H1 (cell line): ENCODE data around the gene SNX17. TPM values are rescaled to one million over a fixed set of nuclear protein-coding genes. Genes with fewer than 3 reads are reported as not detected.

Experiments used
- CTCF ChIA-PET: fragments of 300-600 bp; sonication (Branson Sonifier 250); formaldehyde crosslinking; loops from one replicate; lab custom pipeline; 2021; ENCODE audit not compliant: partially characterized antibody; lab: Charles Lee
- POLR2A ChIA-PET: fragments of 300-600 bp; sonication (Branson Sonifier 250); formaldehyde crosslinking; loops from one replicate; lab custom pipeline; 2021; ENCODE audit warnings: inconsistent platforms; ENCODE audit not compliant: partially characterized antibody; lab: Charles Lee
- DNase-seq, 2 experiments: peaks; one replicate each; pipeline versions ENCODE4 v3.0.0 to v3.0.0-alpha.2; 2010 to 2022; ENCODE audit warnings: low spot score in 2 of 2, low read depth in 1 of 2, mixed read lengths in 1 of 2
- FAIRE-seq: peaks from 2 replicates; lab custom pipeline; 2011; peaks lifted over from hg19 to GRCh38; lab: Jason Lieb, UNC
- H2AFZ ChIP-seq: 2 replicates; pipeline ENCODE4 v1.8.1; 2012; ENCODE audit warnings: low read length, inconsistent platforms
- H2AK5ac ChIP-seq: 2 replicates; pipeline ENCODE4 v1.6.1; 2013; ENCODE audit warnings: low read depth, low read length
- H2BK120ac ChIP-seq: replicated peaks from 2 replicates; pipeline ENCODE3; 2013; ENCODE audit warnings: low read depth, low read length, inconsistent platforms
- H2BK12ac ChIP-seq: 2 replicates; pipeline ENCODE4 v1.6.1; 2013; ENCODE audit warnings: low read depth, low read length
- H2BK15ac ChIP-seq: 2 replicates; pipeline ENCODE4 v1.6.1; 2013; ENCODE audit warnings: low read length
- H2BK20ac ChIP-seq: 2 replicates; pipeline ENCODE4 v1.6.1; 2013; ENCODE audit warnings: low read length
- H2BK5ac ChIP-seq: 2 replicates; pipeline ENCODE4 v1.6.1; 2013; ENCODE audit warnings: low read depth, low read length
- H3K14ac ChIP-seq: 2 replicates; pipeline ENCODE4 v1.6.1; 2013; ENCODE audit warnings: inconsistent platforms; ENCODE audit not compliant: insufficient read length
- H3K18ac ChIP-seq: 2 replicates; pipeline ENCODE4 v1.6.1; 2013; ENCODE audit warnings: low read length; ENCODE audit errors: extremely low read depth
- H3K23ac ChIP-seq: 2 replicates; pipeline ENCODE4 v1.6.1; 2013; ENCODE audit warnings: inconsistent platforms; ENCODE audit not compliant: insufficient read length
- H3K23me2 ChIP-seq: 2 replicates; pipeline ENCODE4 v1.6.1; 2013; ENCODE audit warnings: low read depth, low read length
- H3K27ac ChIP-seq: 2 replicates; pipeline ENCODE4 v1.6.1; 2011; ENCODE audit warnings: low read depth, low read length, inconsistent platforms
- H3K27me3 ChIP-seq, 4 experiments: replicated peaks in 1 of 4; 1 replicate in 1 of 4; 2 replicates in 3 of 4; pipeline versions ENCODE4 v1.6.1 to v1.8.1; 2011 to 2013; ENCODE audit warnings: low read length in 3 of 4, mild to moderate bottlenecking in 3 of 4, inconsistent platforms in 2 of 4, mixed read lengths in 2 of 4, moderate library complexity in 1 of 4; ENCODE audit not compliant: control insufficient read depth in 3 of 4, insufficient read depth in 3 of 4; ENCODE audit errors: extremely low read depth in 1 of 4
- H3K36me3 ChIP-seq, 4 experiments: 2 replicates each; pipeline versions ENCODE4 v1.6.1 to v1.8.1; 2011 to 2013; ENCODE audit warnings: mild to moderate bottlenecking in 4 of 4, low read length in 3 of 4, moderate library complexity in 2 of 4, control low read depth in 1 of 4, inconsistent platforms in 1 of 4; ENCODE audit not compliant: insufficient read depth in 4 of 4, control insufficient read depth in 2 of 4
- H3K4ac ChIP-seq: replicated peaks from 2 replicates; pipeline ENCODE3; 2013; ENCODE audit warnings: low read length, low read depth, mixed read lengths, inconsistent platforms; ENCODE audit not compliant: insufficient read length
- H3K4me1 ChIP-seq, 4 experiments: replicated peaks in 1 of 4; 1 replicate in 1 of 4; 2 replicates in 3 of 4; pipeline versions ENCODE4 v1.6.1 to v1.8.1; 2011 to 2013; ENCODE audit warnings: low read length in 3 of 4, inconsistent platforms in 2 of 4, mixed read lengths in 1 of 4; ENCODE audit not compliant: insufficient read depth in 4 of 4, control insufficient read depth in 3 of 4
- H3K4me2 ChIP-seq, 2 experiments: 2 replicates each; pipeline versions ENCODE4 v1.6.1 to v1.8.1; 2011 to 2013; ENCODE audit warnings: low read depth in 2 of 2, low read length in 2 of 2, control low read depth in 1 of 2, inconsistent platforms in 1 of 2, mild to moderate bottlenecking in 1 of 2; ENCODE audit not compliant: insufficient read depth in 1 of 2
- H3K4me3 ChIP-seq, 4 experiments: fragments of 200-600, 300-600 bp in 1 of 4; sonication (generic), shearing (Covaris generic), sonication (Bioruptor Twin) in 1 of 4; 2 replicates each; pipeline versions ENCODE4 v1.5.1 to v1.8.1; 2011 to 2016; ENCODE audit warnings: low read length in 4 of 4, low read depth in 3 of 4, control low read depth in 2 of 4, inconsistent platforms in 2 of 4, mild to moderate bottlenecking in 2 of 4, mixed read lengths in 1 of 4, moderate library complexity in 1 of 4; ENCODE audit not compliant: insufficient read depth in 2 of 4; ENCODE audit errors: extremely low read depth in 1 of 4
- H3K56ac ChIP-seq: replicated peaks from 2 replicates; pipeline ENCODE3; 2013; ENCODE audit warnings: low read depth, mild to moderate bottlenecking, mixed read lengths, low read length, inconsistent platforms; ENCODE audit not compliant: insufficient read length
- H3K79me1 ChIP-seq: 2 replicates; pipeline ENCODE4 v1.6.1; 2013; ENCODE audit warnings: low read depth, low read length, control low read depth
- H3K79me2 ChIP-seq, 2 experiments: 2 replicates each; pipeline versions ENCODE4 v1.6.1 to v1.8.1; 2012 to 2013; ENCODE audit warnings: low read length in 2 of 2, mild to moderate bottlenecking in 2 of 2, inconsistent platforms in 1 of 2; ENCODE audit not compliant: insufficient read depth in 2 of 2, control insufficient read depth in 1 of 2
- H3K9ac ChIP-seq, 4 experiments: replicated peaks in 1 of 4; 1 replicate in 1 of 4; 2 replicates in 3 of 4; pipeline versions ENCODE4 v1.6.1 to v1.8.1; 2011 to 2013; ENCODE audit warnings: low read depth in 3 of 4, low read length in 3 of 4, control low read depth in 2 of 4, mild to moderate bottlenecking in 2 of 4, moderate library complexity in 2 of 4, inconsistent platforms in 1 of 4; ENCODE audit errors: extremely low read depth in 1 of 4
- H3K9me3 ChIP-seq, 2 experiments: 2 replicates each; pipeline versions ENCODE4 v1.6.1 to v1.8.1; 2012 to 2013; ENCODE audit warnings: mild to moderate bottlenecking in 2 of 2, moderate library complexity in 2 of 2, control low read depth in 1 of 2, inconsistent platforms in 1 of 2, low read depth in 1 of 2, low read length in 1 of 2, mixed read lengths in 1 of 2; ENCODE audit not compliant: insufficient read depth in 2 of 2
- H4K20me1 ChIP-seq, 2 experiments: replicated peaks in 1 of 2; 2 replicates each; pipeline versions ENCODE3 to v1.8.1; 2011 to 2013; ENCODE audit warnings: inconsistent platforms in 2 of 2, low read length in 2 of 2, mild to moderate bottlenecking in 1 of 2; ENCODE audit not compliant: insufficient read depth in 2 of 2, control insufficient read depth in 1 of 2
- H4K5ac ChIP-seq: 2 replicates; pipeline ENCODE4 v1.6.1; 2013; ENCODE audit warnings: low read length, low read depth, mixed read lengths, inconsistent platforms; ENCODE audit not compliant: insufficient read length
- H4K8ac ChIP-seq: 2 replicates; pipeline ENCODE4 v1.8.0; 2013; ENCODE audit warnings: mild to moderate bottlenecking, moderate library complexity, low read length, inconsistent platforms; ENCODE audit not compliant: insufficient read depth; ENCODE audit errors: extremely low read depth
- H4K91ac ChIP-seq: replicated peaks from 2 replicates; pipeline ENCODE3; 2013; ENCODE audit warnings: low read length, mixed read lengths, inconsistent platforms; ENCODE audit not compliant: insufficient read length
- CHD1 ChIP-seq: IDR thresholded peaks from 2 replicates; pipeline ENCODE4 v1.6.1; 2012; ENCODE audit warnings: low read depth, low read length, improper control_type of control experiment
- CHD2 ChIP-seq: IDR thresholded peaks from 2 replicates; pipeline ENCODE4 v1.6.1; 2012; ENCODE audit warnings: low read length, improper control_type of control experiment
- EP300 ChIP-seq, 2 experiments: IDR thresholded peaks; 1 replicate in 1 of 2; 2 replicates in 1 of 2; pipeline ENCODE4 v1.6.1; 2011 to 2012; ENCODE audit warnings: low read depth in 2 of 2, low read length in 2 of 2, mild to moderate bottlenecking in 2 of 2, borderline replicate concordance in 1 of 2, inconsistent platforms in 1 of 2, moderate library complexity in 1 of 2
- EZH2 ChIP-seq: fragments of 200-600 bp; sonication (generic); IDR thresholded peaks from 2 replicates; pipeline ENCODE4 v1.7.1; 2012; ENCODE audit warnings: low read depth, mild to moderate bottlenecking, moderate library complexity, low read length, inconsistent platforms; ENCODE audit not compliant: severe bottlenecking
- RFX5 ChIP-seq: IDR thresholded peaks from 2 replicates; pipeline ENCODE4 v1.6.1; 2011; ENCODE audit warnings: low read depth, low read length, improper control_type of control experiment, borderline replicate concordance
- SAP30 ChIP-seq: fragments of 300-600 bp; sonication (generic); IDR thresholded peaks from 2 replicates; pipeline ENCODE4 v1.7.1; 2012; ENCODE audit warnings: low read length, moderate library complexity, mild to moderate bottlenecking, inconsistent platforms; ENCODE audit not compliant: insufficient read depth, insufficient replicate concordance
- SIN3A ChIP-seq, 2 experiments: IDR thresholded peaks in 1 of 2; conservative IDR thresholded peaks in 1 of 2; 2 replicates each; pipeline ENCODE4 v1.6.1; 2011 to 2012; ENCODE audit warnings: low read length in 2 of 2, improper control_type of control experiment in 1 of 2, low read depth in 1 of 2, mild to moderate bottlenecking in 1 of 2
- SP4 ChIP-seq: IDR thresholded peaks from 2 replicates; pipeline ENCODE4 v1.6.1; 2012; ENCODE audit warnings: low read length, inconsistent platforms
- TAF1 ChIP-seq: IDR thresholded peaks from 2 replicates; pipeline ENCODE4 v1.6.1; 2011; ENCODE audit warnings: mild to moderate bottlenecking, low read depth, low read length
- TAF7 ChIP-seq: optimal IDR thresholded peaks from 2 replicates; pipeline ENCODE3; 2011; ENCODE audit warnings: low read depth, mild to moderate bottlenecking, inconsistent platforms, low read length, moderate library complexity, borderline replicate concordance
- ZNF274 ChIP-seq: IDR thresholded peaks from 2 replicates; pipeline ENCODE4 v1.7.0; 2012; ENCODE audit warnings: low read length, borderline replicate concordance; ENCODE audit errors: extremely low read depth
- WGBS, 2 experiments: shearing (Covaris generic) in 1 of 2; methylation state at CpG; one replicate each; pipeline versions ENCODE4 v1.1.6 to v1.1.7; 2013 to 2015; ENCODE audit warnings: low lambda C conversion rate in 2 of 2, mixed read lengths in 2 of 2, inconsistent platforms in 1 of 2, low coverage in 1 of 2, missing lambda C conversion rate in 1 of 2; ENCODE audit not compliant: insufficient replicate concordance in 2 of 2, insufficient coverage in 1 of 2, insufficient read length in 1 of 2; ENCODE audit errors: extremely low coverage in 1 of 2, missing lambda C conversion rate in 1 of 2; 5-methylcytosine and 5-hydroxymethylcytosine counted together
- polyA plus RNA-seq, 7 experiments: library from polyadenylated mRNA; depleted of rRNA in 3 of 7; stranded (reverse) in 5 of 7; unstranded in 2 of 7; fragments of >200 nt in 5 of 7; fragments of 200-250 nt in 2 of 7; gene quantifications; 1 replicate in 5 of 7; 2 replicates in 1 of 7; 4 replicates in 1 of 7; pipeline versions ENCODE4 v1.2.1 to v1.2.3, GENCODE V29; 2011 to 2013; ENCODE audit warnings: missing spikeins in 2 of 7, mixed read lengths in 2 of 7
- total RNA-seq: library from RNA; stranded (reverse); fragmentation: NEBNext Ultra II Directional; extraction: Animal tissue kit (Norgen Biotek cat#: 25700); gene quantifications from 2 replicates; pipeline ENCODE4 v1.2.1, GENCODE V29; 2021

The SNX17 gene
- total and polyA plus RNA-seq, 2 of the 8 experiments (the other 6 are each of a cell fraction or from before 2014, with no cell fraction given), result 54.9 to 66.2 TPM

GRCh38 chr2:27335311-27335710 is 35.1 kb upstream of the SNX17 start:
- H4K91ac ChIP-seq, result no peak overlapping the region
- no peaks in the 10 kb centered on the region for H3K9me3 ChIP-seq
- DNase-seq (no peak), FAIRE-seq (no peak)
- peaks cover 0 to 2% of the 10 kb centered on the region in 2 experiments for H4K20me1 ChIP-seq
- no peaks in the 10 kb centered on the region for H3K27me3 ChIP-seq
- CTCF ChIA-PET, result interaction anchor here (0.9 to 2.5 kb wide), 2 partner anchors 16 to 56 kb away, joined by 5 to 8 read pairs; no protein-coding TSS in a partner anchor
- H3K4me1 ChIP-seq, result no peaks in the 10 kb centered on the region
- no peaks in the 10 kb centered on the region for H3K23me2 ChIP-seq
- no peak overlapping the region for H2BK12ac ChIP-seq
- H3K23ac ChIP-seq, result no peak overlapping the region
- H3K18ac ChIP-seq, result no peak overlapping the region
- H2AK5ac ChIP-seq, result no peak overlapping the region
- no peak overlapping the region for H2BK20ac ChIP-seq
- H4K5ac ChIP-seq, result no peak overlapping the region
- no peak overlapping the region for H3K56ac ChIP-seq
- no peak overlapping the region for H3K4ac ChIP-seq
- H3K27ac ChIP-seq, result no peak overlapping the region
- no peak overlapping the region for H2AFZ ChIP-seq
- no peak overlapping the region for H3K9ac ChIP-seq
- H3K36me3 ChIP-seq, result peaks cover 30 to 77% (median 62%) of the 10 kb centered on the region in 4 experiments; a peak in 7 of 8 replicates
- H3K14ac ChIP-seq, result no peak overlapping the region
- no peak overlapping the region for H2BK5ac ChIP-seq
- no peak overlapping the region for H4K8ac ChIP-seq
- no peaks in the 10 kb centered on the region for H3K79me2 ChIP-seq
- H2BK120ac ChIP-seq, result no peak overlapping the region
- H3K4me2 ChIP-seq, result no peak overlapping the region
- H2BK15ac ChIP-seq, result no peak overlapping the region
- H3K4me3 ChIP-seq, result no peak overlapping the region
- no peaks in the 10 kb centered on the region for H3K79me1 ChIP-seq
- 97% methylated on average over 3 of the region's 3 CpGs; no CpG with 5 or more reads in 1 of the 2 experiments for WGBS, 2 experiments
- POLR2A ChIA-PET, result interaction anchor here (1.0 to 1.5 kb wide), 4 partner anchors 9 to 13 kb away, joined by 3 to 11 read pairs (median 4); partner anchors contain the start of gene MPV17
- TF ChIP-seq SIN3A (conservative IDR thresholded peaks at IDR 0.05 in 1 of 2, IDR thresholded peaks at IDR 0.05 in 1 of 2; ENCODE audit: low read depth in 1 of 2, low read length in 2 of 2), result no peak
- no peak for TF ChIP-seq TAF7
- no peak for TF ChIP-seq SP4
- TF ChIP-seq ZNF274, result no peak
- no peak for TF ChIP-seq CHD2
- no peak for TF ChIP-seq EZH2
- no peak for TF ChIP-seq SAP30
- TF ChIP-seq CHD1, result no peak
- TF ChIP-seq EP300 (IDR thresholded peaks at IDR 0.05; ENCODE audit: borderline replicate concordance in 1 of 2, low read depth in 2 of 2, low read length in 2 of 2), result no peak
- no peak for TF ChIP-seq TAF1
- TF ChIP-seq RFX5, result no peak
